Posterior vena cava (tissue), 2 donors: ENCODE results near the gene MEX3A. TPM values are rescaled to one million over a fixed set of nuclear protein-coding genes. Genes with fewer than 3 reads are reported as not detected.

Source experiments
- DNase-seq: peaks from one replicate; pipeline ENCODE4 v3.0.0-alpha.2; 2020; ENCODE audit warnings: low spot score
- intact Hi-C, 2 donors: fragments of 100-400 bp; cut with DNase I; formaldehyde crosslinking; loops; one replicate each; pipeline versions ENCODE4 v1.14.1 to v1.14.2; 2022 to 2023
- total RNA-seq, 2 donors: library from RNA; stranded (reverse); fragmentation: NEBNext Ultra II Directional; extraction: Animal tissue kit (Norgen Biotek cat#: 25700); gene quantifications; one replicate each; pipeline ENCODE4 v1.2.1, GENCODE V29; 2021
- donor health status: DM: yes; HTN: yes; CAD: no.
- donor health status: DM: yes; HTN: yes; CAD: no.

MEX3A gene
- total RNA-seq, 2 donors from 2014 or later: 0.23 to 0.76 TPM

DNA sequence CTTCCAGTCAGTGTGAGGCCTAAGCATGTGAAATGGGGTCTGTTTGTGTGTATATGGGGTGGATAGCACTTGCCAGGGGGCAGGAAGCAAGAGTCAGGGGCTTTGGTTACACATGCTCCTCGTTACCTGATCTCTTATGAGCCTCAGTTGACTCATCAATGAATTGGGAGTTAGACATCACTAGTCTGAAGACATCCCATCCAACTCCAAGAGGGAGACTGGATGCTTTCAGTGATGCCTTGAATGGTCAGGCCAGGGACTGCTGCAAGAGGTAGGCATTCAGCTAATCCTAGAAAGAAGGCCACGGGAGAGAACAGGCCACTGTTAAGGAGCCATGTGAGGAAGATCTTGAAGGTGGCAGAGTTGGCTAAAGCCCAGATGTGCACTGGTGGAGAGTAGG is 15.0 kb downstream of the MEX3A start:
- intact Hi-C loops: no loop called here
- DNase-seq: no peak

DNA sequence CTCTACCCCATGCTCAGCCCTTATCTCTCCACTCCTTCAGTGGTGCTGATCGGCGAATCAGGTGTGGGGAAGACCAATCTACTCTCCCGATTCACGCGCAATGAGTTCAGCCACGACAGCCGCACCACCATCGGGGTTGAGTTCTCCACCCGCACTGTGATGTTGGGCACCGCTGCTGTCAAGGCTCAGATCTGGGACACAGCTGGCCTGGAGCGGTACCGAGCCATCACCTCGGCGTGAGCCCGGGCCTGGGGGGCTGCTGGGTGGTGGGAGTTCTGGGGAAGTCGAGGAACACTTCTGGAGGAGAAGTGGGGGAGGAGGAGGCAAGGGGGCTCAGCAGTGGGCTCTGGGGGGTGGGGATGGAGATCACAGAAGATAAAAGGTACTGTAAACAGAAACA is 16.4 kb downstream of the MEX3A start:
- no peak for DNase-seq
- intact Hi-C loops: no loop called here

DNA sequence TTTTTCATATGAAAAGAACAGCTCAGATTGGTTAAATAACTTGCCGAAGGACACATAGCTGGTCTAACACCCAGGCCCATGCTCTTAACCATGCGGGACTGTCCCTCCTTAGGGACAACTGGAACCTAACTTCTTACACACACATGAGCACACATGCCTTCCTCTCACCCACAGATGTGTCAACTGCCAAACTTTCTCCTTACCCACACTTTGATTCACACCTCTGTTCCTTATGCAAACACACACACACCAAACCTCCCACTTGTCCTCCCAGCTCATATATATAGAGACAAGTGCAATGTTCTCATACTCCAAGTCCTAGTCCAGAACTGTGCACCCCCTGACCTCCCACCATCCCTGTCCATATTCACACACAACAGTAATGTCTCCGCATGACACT is 17.1 kb downstream of the MEX3A start:
- intact Hi-C loops: no loop called here
- no peak for DNase-seq

- DNase-seq: no peak
- intact Hi-C loops: no loop called here
Observed at GRCh38 chr1:156064615-156065014, 17.6 kb downstream of the MEX3A start.

- intact Hi-C loops: no loop called here
- DNase-seq: no peak
Observed at GRCh38 chr1:156063997-156064285, 18.3 kb downstream of the MEX3A start.

DNA sequence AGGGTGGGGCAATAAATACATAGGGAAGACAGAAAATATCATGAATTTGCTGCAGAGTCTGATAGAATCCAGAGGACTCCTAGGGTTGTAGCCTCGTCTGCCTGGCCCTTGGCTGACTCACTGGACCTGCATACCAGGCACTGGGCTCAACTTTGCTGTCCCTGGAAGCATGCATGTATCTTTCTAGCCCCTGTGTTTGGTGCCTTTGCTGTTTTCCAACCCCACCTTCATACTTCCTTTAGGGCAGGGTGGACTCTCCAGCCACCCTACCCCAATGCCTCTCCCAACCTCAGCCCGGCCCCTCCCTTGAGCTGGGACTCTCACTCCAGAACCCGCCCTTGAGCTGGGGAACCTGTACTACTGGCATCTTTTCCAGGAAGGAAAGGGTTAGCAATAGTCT is 20.1 kb downstream of the MEX3A start:
- no peak for DNase-seq
- intact Hi-C loops: no loop called here

- no peak for DNase-seq
- intact Hi-C loops: no loop called here
Observed at GRCh38 chr1:156060937-156061636, 21.2 kb downstream of the MEX3A start, which contains the start of gene RAB25. Gene RAB25 (plus strand): TSS chr1:156061160. CDS start chr1:156061401, 241 bp downstream.

- DNase-seq: no peak
- intact Hi-C loops: no loop called here
Observed at GRCh38 chr1:156056326-156056849, 25.9 kb downstream of the MEX3A start.

DNA sequence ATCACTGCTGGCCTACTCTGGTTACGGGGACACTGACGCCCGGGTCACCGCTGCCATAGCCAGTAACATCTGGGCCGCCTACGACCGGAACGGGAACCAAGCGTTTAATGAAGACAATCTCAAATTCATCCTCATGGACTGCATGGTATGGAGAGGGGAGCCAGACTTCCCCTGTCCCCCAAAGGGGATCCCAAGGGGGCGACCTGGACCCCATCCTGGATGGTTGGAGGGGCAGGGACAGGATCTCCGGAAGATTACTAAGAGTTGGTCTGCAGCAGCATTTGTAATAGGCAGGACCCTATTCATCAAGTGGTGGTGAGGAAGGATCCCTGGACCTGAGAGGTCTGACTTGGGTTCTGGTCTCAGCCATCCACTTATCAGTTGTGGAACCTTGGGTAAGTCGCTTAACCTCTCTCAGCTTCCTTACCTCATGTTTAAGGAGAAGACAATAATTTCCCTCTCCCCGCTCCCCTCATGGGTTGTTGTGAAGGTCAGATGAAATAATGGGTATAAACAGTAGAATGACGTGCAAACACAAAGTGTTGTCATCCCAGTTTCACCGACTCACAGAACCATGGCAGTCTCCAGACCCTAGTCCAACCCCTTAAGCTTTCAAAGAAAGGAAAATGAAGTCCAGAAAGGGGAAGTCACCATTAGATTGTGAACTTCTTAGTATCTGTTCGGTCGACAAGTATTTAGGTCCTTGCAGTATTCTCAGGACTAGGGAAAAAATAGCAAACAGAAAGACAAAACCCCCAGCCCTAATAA is 26.8 kb downstream of the MEX3A start:
- intact Hi-C loops: no loop called here
- DNase-seq: no peak

- DNase-seq: peak; percentile 99
- intact Hi-C loops: no loop called here
Observed at GRCh38 chr1:156054500-156055280, 27.6 kb downstream of the MEX3A start, which contains the start of gene LAMTOR2. Gene LAMTOR2 (plus strand): TSS chr1:156054782. CDS start chr1:156054890, 108 bp downstream.

DNA sequence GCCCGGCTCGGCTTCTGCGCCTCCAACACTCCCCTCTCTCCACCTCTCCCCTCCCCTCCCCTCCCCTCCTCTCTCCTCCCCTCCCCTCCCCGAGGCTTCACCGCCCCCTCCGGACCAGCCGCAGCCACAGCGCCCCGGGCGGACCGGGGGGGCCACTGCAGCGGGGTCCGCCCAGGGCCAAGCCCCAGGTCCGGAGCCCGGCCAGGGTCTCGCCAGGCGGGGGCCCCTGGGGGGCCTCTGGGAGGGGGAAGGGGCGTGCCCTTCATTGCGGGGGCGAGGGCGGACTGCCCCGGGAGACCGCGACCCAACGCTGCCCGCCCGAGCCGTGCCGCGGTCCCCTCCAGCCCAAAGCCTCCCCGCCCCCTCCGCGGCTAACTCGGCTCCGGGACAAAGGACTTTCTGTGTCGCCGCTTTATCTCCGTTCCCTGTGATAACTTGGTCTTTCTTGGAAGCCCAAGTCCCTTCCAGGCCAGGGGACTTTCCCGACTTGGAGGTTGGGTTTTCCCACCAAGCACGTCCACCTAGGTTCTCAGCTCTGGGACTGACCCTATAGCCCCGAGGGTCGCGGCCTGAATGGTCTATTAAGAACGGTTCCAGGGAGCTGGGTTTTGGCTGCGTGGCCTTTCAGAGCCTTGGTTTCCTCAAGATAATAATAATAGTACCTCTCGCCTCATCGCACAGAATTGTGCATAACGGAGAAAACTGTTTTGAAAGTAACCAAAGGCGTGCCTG is 28.3 kb downstream of the MEX3A start, which contains the start of gene UBQLN4:
Gene UBQLN4 (minus strand): TSS at position 31 of the 732 bp plus-strand sequence. CDS start 97 bp downstream, outside the sequence.
- DNase-seq: peak; percentile 96
- intact Hi-C loops: no loop called here

DNA sequence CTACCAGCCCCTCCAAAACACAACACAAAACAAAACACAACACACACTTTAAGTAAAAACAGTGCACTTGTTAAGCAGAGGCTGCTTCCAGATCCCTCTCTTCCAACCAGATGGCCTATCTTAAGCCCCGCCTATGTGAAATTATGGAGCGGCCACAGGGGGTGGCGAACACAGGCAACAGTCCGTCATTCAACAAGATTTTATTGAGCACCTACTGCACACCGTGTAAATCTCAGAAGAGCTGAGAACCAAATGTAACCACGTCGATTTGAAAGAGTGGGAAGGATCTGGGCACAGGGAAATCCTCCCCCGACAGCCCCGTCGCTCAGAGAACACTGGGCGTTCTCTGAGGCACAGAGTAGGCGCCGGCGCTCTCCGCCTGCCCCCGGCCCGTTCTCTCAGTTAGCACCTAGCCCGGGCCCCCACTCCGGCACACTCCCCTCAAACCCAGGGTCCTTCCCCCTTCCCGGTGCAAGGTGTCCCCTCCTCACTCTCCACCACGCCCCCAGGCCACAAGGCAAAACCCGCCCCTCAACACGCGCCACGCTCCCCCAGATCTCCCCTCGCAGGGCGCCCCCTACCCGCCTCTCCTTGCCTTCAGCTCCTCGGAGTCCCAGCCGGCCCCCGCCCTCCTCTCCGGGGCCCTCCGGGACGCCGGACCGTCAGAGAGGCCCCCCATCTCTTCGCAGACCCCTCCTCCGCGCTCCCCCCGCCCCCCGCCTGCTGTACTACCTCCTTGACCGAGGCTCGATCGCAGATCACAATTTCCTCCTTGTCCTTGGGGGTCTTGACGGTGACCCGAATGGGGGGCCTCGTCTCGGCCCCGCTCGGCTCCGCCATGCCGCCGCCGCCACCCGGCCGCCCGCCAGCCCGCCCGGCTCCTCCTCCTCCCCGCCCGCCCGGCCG is 29.1 kb downstream of the MEX3A start:
- DNase-seq: peak; percentile 88
- intact Hi-C loops: no loop called here

GRCh38 chr1:156051011-156051725 is 31.1 kb downstream of the MEX3A start:
- no peak for DNase-seq
- intact Hi-C loops: no loop called here

GRCh38 chr1:156050376-156050775 is 31.9 kb downstream of the MEX3A start:
- DNase-seq: no peak
- intact Hi-C loops: no loop called here

GRCh38 chr1:156048663-156049258 is 33.5 kb downstream of the MEX3A start:
- intact Hi-C loops: no loop called here
- DNase-seq: no peak

- no peak for DNase-seq
- intact Hi-C loops: no loop called here
Observed at GRCh38 chr1:156045076-156045475, 37.2 kb downstream of the MEX3A start.

GRCh38 chr1:156042828-156043227 is 39.4 kb downstream of the MEX3A start:
- DNase-seq: no peak
- intact Hi-C loops: no loop called here
